NCI-H526 treated with DMSO at 0.1 percent for 48 hours (cell line): ENCODE data around the gene PROM1.

ENCODE experiments used
- DNase-seq: peaks from one replicate; lab custom pipeline; 2025; lab: John Stamatoyannopoulos, UW

Gene PROM1

DNA sequence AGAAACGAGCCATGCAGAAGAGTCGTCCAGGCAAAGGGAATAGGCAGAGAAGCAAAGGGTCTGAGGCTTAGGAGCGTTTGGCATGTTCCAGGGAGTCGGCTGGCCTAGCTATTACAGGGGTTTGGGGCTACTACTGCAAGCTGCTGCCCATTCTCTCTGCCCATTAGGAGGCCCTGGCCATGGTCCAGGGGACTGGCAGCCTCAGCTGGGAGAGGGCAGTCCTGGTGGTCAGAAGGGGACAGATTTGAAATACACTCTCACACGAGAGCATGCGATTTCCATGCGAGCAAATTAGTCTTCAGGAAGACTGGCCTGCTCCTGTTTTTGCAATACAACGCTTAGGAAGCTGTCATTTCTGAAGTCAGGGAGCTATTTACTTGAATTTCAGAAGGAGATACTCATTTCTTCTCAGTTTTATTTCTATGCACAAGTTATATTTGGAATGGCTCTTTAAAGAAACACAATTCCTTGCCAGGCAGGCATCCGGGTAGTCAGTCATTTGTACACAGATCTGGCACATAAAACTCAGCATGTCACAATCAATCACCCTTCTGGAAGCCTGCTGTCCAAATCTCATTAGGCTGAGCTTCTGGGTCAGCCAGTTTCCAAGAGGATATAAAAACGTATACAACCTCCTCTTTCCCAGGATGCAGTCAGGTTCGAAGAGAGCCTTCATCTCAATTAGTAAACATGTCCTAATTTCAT is 27.0 kb downstream of the PROM1 start:
- no peak for DNase-seq

DNA sequence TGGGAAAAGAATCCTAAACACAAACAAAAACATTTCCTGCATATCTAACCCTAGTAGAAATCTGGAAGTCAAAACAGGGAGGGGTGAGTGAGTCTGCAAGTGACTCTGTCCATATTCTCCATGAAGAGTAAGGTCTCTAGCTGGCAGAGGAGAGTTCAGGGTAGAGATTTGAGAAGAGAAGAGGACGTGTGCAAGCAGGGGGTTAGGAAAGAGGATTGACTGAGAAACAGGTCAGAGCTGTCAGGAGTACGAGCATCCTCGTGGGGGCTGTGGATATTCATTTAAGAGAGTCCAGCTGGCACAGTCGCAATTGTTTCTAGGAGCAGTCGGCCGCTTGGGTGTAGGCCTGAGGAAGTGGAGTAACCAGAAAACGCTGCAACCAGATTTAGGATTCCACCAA is 27.9 kb downstream of the PROM1 start:
- DNase-seq = no peak

DNA sequence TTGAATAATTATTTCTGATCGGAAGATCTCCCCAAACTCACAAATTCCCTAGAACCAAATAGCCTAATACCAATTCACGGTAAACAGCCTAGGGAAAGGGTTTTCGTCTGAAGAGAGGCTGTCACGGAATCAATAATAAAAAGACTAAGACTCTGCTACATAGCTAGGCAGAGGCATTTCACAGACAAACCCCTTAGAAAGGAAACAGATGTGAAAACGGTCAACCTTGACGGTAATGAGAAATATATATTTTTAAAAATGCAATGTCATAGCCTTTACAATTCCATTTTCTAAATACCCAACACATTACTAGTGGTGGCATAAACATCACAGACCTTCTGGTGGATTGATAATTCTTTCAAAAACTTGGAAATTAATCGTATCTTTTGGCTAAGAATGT is 28.4 kb downstream of the PROM1 start:
- no peak for DNase-seq

DNA sequence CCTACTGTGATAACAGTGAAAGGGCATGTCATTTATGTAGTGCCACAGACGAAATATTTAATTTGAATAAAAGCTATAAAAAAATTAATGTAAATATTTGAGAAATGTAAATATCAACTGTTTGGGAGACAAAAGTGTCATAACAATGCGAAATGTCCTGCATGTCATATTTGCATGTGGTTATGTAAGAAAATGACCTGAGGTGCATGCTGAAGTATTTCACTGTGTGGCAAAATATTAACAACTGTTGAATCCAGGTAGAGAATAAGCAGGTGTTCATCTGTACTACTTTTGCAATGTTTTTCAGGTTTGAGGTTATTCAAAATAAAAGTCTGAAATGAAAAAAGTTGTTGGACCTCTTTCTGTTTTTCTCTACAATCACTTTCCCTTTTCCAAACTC is 30.9 kb downstream of the PROM1 start:
- peak; percentile 95 for DNase-seq

DNA sequence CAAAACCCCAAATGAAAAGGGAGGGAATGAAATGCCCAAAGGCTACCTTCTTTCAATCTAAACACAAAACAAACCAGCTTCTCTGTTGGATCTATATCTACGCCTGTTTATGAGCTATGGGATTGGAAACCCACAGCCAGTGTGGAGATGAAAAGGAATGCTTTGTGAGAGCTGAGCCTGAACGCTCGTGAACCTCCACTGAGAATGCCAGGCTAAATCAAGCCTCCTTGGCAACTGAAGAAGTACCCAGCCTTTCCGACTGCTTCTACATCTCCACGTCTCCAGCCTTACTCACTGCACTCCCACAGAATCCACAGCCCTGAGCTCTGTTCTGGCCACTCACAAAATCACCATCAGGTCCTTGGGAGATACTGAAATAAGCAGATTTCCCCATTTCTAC is 31.8 kb downstream of the PROM1 start:
- no peak for DNase-seq

DNA sequence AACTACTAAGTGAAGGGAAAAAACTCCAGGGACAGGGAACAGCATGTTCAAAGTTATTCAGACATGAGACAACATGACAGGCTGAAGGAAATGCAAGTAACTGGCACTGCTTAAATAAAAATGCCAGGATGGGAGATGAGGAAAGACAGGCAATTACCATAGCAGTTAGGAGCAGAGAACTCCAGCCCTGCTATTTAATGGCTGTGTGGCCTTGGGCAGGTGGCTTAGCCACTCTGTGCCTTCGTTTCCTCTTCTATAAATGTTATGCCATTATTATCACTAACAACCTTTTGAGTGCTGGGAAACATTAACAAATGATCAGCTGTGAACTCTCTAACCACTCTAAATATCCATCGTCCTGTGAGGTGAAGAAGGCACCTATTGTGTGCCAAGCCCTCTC is 32.7 kb downstream of the PROM1 start:
- no peak for DNase-seq

DNA sequence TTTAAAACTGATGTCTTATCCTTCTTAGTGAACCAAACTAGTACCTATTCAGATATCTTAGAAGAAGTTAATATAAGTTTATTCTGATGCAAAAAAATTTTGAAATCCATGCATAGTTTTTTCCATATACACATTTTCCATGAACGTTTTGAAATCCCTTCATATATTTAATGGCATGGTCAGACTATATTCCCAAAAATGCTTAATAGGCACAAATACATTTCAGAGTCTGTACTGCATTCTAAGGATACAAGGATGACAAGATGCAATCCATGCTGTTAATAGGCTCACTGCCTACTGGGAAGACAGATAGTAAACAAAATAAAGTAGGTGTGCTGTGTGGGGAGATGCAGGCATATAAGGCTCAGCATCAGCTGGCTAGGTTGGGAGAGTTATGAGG is 33.2 kb downstream of the PROM1 start:
- no peak for DNase-seq

DNA sequence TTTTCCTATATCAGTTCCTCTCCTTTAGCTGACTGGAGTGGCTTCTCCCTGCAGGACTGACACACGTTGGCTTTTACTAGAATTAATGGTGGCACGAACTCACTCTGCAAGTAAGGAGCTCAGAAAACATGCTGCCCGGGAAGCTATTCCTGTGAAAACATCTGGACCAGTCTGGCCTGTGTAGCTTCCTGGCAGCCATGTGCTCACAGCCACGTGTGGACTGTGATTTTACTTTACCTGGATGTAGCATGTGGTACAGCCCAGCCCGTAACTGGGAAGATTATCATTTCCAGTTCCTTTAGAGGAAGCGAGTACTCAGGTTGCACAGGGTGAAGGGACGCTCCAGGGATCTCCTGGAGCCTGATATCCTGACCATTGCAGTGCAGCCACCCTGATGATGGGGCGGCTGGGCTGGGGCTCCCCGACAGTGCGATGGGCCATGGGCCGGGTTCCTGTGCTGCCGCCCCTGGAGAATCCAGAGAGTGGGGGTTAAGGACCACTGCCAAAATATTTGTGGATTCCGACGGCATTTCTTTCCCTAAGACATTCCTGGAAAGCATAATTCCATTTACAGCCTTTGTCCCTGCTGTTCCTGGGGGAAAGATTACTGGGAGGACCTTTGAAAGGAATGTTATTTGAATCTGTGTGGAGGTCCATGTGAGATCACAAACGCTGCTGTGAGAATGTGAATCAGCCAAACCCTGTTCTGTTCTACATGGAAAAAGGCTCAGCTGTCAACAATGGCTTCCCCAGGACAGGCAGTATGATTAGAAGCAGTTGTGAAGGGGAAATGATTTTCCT is 35.0 kb downstream of the PROM1 start:
- DNase-seq = no peak

DNA sequence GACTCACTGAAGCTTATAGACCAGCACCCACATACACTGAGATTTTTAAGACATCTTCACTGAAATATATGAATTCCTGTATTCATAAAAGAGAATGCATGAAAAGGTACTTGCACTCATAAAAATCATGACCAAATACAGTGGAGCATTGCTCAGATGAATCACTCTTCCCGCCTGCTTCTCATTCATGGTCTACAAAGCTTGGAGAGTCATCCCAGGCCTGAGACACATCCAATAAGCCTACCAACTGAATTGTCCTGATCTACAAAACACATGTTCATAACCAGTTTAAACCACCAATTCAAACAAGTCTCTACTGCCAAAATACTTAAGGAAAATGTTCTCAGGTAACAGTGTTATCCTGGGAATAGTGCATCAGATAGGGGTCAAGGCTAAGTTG is 38.1 kb downstream of the PROM1 start:
- no peak for DNase-seq

DNA sequence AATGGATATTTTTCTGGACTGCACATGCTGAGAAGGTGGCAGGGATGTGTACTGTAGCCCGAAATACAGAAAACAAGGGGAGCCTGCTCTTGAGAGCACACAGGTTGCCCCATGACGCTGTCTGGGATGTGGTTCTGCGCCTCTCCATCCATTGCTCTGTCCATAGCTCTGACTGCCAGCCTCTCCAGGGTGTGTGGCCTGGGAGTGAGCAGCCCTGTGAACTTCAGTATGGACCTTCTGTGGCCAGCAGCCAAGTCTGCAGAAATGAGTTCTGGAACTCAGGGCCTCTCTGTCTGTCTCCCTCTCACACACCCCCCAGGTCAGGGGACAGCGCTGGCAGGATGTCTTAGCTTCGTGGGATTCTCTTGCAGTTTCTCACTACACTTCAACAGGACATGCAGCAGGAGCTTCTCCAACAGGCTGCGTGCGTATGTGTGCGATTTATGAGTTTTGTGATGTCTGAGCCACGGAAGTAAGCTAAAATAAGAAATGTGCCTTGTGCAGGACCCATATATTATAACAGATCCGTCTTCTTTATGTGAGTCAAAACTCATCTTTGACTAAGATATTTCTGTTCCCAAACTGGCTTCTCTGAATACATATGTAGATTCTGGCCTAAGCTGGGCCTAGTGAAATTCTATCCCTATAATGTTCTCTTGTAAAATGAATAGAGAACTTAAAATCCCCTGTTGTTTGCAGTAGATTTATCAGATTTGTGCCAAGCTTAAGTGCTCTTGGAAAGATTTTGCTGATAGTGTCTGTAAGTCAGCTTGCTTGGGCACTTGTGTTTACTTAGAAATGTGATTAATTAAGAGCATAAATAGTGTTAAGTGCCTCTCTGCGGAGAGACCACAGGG is 40.0 kb downstream of the PROM1 start:
- no peak for DNase-seq

DNA sequence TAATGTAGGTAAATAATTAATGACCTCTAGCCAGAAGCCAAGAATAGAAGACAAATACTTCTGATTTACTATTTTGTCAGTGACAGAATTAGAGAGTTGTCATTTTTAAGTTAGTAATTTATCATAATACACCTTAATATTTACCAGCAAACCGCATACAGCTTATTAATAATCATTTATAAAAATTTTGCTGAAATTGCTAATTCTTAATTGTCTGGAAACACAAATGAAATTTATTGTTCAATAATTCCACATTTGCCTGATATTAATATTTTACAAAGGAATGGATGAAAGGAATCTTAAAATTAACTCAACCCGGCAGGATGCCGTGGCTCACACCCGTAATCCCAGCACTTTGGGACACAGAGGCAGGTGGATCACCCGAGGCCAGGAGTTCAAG is 44.7 kb downstream of the PROM1 start:
- no peak for DNase-seq

DNA sequence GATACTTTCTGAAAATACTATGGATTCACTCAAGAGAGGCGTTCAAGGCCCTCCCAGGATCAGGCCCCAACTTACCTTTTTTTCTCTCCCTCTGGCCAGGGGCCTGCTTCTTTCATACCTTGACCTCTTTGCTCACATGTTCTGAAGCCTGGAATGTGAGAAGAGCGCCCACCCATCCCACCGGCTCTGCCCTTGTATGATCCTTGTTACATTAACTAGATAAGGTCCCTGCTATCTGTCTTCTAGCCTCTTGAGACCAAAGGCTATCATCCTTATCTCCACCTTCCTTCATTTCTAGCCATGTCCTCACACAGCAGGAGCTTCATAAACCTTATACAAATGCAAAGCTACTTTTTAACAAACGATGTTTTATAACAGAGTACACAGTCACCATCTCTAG is 45.9 kb downstream of the PROM1 start:
- DNase-seq = no peak

DNA sequence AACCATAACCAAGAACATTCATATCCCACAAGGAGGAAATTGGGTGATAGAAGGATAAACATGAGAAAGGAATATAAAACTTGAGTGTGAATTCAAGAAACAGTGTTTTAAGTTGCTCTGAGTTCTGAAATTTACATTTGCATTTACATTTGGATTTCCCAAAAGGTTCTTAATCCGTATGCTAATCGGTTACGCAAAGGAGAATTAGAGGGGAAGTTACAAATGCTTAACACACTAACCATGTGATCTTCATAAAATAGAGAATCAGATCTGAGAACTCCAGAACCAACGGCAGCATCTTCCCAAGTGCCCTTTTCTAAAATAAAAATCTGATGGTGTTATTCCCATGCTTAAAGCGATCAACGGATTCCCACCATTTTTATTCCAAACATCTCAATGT is 48.0 kb downstream of the PROM1 start:
- no peak for DNase-seq

DNA sequence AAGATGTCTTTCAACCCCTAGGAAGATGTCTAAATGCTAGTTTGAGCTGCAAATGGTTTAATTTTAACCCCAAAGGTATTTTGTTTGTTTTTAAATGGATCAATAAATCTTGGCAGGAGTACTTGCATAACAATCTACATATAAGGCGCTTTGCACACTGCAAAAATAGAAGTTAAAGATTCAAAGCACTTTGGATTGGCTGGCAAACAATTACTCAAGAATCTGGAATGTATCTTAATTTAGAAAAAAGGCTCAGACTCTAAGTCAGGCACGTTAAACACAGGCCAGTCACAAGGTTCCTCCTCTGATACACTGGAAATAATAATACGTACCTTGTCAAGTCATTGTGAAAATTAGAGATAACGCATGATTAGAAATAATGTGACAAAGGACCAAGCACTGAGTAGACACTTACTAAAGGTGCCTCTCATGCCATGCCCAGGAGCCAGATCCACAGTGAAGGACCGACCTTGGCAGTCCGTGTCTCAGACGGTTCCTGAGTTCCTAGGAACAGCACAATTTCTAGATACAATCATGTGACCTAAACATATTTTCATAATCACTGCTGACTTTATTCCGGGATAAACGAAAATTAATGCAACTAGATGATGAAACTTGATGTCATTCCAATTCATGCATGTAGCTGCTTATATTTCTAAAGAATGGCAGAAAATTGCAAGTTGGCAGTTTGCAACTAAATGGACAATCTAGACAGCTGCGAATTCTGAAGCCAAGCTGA is 49.6 kb downstream of the PROM1 start:
- no peak for DNase-seq

DNA sequence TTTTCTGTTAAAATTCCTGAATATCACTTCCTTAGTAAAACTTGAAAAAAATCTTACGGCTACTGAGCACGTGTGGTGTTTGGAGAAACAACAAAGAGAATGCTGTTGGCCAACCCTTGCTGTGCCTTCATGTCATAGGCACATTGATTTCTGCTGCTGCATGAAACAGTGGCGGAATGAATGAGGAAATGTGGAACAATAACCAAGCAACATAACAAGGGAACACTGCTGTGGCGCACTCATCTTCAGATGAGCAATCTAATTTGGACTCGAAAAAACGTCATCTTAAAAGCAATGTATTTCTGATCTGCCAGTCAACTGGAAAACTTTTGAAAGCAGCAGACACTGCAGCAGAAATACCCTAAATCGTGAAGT is 51.4 kb downstream of the PROM1 start:
- DNase-seq = no peak

DNA sequence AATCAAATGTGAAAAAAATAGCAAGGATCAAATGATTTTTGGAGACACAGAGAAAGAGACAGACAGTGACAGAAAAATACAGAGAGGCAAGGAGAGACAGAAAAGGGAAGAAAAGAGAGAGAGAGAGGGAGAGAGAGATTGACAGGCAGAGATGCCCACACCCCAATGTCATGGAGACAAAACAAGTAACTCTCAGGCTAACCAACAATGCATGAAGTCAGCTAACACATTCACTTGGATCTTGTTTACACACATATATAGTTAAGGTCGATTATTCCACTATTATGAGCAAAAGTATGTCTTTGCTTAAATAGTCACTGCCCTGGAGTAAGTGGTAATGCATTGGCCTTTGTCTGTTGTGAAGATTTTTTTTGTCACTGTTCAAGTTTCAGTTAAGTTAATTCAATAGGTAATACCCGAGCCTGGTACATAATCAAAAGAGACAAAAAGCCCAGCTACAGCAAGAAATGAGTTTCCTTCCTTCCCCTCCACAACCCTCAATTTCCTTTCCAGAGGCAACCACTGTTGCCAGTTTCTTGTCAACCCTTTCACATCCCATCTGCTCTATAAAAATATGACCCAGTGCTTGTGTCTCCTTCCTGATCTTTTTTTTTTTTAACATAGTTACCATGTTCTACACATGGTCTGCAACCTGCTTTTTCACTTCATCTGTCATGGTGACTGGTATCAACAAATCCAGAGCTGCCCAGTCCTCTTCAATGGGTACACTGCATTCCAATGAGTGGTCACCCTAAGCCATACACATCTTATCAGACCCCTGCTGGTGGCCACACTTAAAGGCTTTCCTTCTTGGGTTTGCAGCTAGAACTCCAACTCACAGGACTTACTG is 52.1 kb downstream of the PROM1 start:
- no peak for DNase-seq

DNA sequence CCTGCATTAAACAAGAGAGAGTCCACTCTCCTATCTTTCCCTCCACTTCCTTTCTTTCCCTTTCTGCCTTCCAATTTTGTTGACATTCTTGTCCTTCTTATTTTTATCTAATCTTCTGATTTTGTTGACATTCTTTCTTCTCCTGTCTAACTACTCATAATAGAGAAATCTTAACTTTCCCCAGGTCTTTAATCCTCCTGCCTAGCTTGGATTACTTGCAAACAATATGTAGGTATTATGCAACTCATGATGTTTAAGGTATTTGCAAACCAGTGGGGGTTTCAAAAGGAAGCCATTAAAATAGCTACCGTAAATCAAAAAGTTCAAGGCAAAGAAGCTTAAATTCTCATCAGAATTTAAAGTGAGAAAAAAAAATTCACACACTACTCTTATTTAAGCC is 53.9 kb downstream of the PROM1 start:
- DNase-seq = no peak

DNA sequence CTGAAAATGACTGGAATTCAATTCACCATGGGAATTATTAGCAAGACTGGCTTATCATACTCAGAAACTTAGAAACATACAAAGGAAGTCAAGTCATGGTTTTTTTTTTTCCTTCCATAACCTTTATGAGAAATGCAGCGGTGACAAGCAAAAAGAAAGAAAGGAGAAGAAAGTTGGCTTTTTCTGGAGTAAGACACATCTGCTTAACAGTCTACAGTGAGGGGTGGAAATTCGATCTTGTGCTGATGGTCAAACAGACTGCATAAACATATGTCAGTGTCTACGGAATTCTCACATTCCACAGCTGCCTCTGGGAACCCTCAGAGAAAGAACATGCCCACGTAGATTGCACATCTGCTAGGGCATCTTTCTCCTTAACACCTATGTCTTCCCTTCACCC is 54.6 kb downstream of the PROM1 start:
- DNase-seq = no peak

DNA sequence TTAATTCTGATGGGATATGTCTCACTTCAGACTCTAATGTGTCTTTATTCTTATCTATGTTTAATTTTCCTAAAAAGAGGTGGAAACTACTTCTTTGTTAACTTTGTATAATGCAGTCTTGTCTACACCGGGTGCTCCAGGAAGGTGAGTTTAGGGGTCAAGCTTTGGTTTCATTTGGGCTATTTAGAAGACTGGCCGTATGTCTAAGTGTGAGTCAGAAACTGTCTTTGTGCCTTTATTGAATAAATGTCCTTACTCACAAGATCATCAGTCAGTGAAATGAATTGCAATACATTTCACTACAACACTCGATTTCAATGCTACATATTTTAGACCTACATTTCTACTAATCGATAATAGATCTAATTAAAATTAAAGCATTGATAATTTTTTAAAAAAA is 56.2 kb downstream of the PROM1 start:
- DNase-seq = no peak

DNA sequence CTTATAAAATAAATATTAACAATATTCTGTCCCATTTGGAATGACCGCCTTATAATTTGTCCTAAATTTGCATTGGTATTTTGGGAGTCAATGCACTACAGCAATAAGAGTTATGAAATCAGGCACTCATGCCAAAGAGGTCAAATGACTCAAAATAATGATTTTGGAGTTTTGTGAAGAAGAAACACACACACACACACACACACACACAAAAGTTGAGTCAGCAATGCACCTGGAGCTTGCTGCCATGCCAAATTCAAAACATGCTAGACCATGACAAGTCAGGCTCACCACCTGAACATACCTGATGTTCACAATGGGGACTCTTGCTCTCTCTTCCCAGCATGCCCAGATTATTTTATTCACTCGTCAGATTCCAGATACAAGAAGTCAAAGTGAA is 56.7 kb downstream of the PROM1 start:
- DNase-seq = no peak

DNA sequence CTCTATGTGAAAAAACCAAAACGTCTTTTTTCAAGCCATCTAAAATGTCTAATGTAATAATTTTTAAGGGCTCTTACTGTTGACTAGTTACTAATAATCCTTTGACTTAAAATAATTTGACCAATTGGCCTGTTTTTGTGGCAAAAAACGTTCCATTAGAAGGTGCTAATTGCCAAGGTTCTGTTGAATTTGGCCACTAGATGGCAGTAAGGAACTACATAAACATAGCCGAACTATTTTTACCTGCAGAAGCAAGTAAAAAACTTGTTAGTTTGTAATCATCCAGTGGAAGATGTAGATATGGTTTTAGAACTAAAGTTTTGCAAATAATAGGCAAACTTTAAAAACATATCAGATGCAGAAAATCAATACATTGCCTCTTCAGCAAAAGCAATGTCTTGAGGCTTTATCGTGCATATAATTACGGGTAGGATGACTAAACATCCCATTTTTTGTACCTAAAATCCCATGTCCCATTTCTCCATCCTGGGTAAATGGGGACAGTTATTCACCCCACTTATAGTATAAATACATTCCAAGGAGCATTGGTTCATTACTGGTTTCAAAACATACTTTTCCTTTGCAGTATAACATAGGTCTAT is 57.6 kb downstream of the PROM1 start:
- DNase-seq = no peak
